HL-60/S4 treated with phorbol 12-myristate 13-acetate at 8.2 ng/mL for 4 days and 3 days (cell line): ENCODE data around the gene AHNAK2.

Experiments used
- in situ Hi-C: fragments of 300-500 bp; cut with MboI; formaldehyde crosslinking; loops from 2 replicates; pipeline ENCODE4 v1.15.0; 2022; ENCODE audit warnings: low sequenced_read_pairs

The AHNAK2 gene

DNA sequence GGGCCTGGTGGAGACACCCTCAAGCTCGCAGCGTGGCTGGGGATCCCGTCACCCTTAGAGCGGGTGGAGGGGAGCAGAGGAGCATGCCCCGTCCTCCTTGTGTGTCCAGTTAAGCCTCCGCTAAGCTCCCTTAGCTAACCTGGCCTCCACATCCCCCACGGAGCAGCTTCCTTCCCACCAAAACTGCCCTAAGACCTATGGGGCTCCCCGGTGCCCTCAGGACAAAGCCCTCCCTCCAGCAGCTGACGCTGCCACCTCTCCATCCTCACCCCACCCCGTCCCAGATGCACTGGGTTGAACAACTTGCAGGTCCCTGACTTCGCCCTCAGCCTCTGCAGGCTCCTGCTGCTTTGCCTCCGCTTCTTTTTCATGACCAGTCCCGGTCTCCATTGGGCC is 4.0 kb downstream of the AHNAK2 start:
- in situ Hi-C loops = no loop called here

- in situ Hi-C loops = no loop called here
These were observed 4.6 kb downstream of the AHNAK2 start for GRCh38 chr14:104973385-104974145.

DNA sequence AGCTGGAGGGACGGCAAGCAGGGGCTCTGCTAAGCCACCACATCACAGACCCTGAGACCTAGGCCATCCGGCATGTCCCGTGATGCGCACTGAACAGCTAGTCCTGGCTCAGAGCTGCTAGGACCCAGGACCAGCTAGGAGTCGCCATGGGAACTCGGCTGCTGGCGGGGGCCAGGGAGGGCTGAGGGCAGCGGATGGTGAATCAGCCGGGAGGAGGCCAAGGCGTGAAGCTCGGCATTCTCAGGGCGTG is 5.1 kb downstream of the AHNAK2 start:
- in situ Hi-C loops = no loop called here

DNA sequence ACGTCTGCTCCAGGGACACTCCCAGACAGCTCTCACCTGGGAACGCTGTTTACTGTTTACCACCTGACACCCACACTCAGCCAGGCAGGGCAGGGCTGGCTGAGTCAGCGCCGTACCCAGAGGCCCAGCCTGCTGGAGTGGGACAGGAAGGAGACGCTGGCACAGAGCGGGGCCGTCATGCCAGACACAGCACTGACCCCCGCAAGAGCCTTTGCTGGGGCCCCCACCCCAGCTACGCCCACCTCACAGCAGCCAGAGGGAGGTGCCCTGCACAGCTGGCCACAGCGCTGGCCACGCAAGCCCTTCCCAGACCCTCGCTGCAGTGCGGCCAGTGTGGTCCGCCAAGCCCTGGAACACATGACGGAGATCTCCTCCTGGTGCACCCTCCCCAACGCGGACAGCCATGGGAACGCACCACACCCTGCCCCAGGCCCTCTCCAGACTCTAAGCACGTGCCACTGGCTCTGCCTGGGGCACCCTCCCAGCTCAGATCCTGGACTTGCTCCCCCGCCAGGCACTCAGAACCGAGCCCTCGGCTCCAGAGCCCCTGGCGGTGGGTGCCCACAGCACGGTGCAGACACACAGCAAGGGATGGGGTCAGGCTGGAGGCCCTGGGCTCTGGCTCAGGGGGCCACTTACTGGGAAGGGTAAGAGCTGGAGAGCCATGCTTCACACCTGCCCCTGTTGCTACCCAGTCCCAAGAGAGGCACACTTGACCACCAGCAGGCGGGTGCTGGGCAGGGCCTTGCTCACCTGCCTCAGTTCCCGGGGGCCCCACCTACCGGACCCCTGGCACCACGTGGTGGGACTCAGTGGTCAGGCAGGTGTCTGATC is 5.7 kb downstream of the AHNAK2 start:
- in situ Hi-C loops = no loop called here

DNA sequence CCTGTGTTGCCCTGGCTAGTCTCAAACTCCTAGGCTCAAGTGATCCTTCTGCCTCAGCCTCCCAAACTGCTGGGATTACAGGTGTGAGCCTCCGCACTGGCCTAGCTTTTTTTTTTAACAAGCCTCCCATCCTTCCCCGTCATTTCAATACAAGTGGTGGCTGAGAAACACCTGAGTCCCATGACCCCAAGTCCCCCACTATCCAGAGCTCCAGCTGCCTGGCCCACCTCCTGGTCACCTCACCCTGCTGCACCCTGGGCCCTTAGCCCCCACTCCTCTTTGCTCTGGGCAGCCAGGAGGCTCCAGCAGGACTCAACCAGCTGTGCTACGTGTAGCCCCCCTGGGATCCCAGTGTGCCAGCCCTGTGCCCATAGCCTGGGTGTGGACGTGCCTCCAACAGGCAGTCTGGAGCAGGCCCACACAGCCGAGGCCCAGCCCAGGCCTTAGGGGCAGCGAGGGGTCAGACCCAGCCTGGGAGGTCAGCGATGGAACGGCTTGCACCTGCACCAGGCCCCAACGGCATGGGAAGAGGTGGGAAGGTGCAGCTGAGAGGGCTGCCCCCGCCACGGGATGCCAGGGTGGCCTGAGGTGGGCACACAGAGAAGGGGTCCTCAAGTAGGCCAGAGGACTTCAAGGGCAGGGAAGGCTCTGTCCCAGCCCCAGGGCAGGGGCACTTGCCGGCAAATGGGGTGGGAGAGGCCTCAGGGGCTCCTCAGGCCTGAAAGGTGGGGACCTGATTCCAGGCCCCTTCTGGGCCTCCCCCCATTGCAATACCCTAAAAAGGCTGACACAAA is 6.5 kb downstream of the AHNAK2 start:
- in situ Hi-C loops = no loop called here

DNA sequence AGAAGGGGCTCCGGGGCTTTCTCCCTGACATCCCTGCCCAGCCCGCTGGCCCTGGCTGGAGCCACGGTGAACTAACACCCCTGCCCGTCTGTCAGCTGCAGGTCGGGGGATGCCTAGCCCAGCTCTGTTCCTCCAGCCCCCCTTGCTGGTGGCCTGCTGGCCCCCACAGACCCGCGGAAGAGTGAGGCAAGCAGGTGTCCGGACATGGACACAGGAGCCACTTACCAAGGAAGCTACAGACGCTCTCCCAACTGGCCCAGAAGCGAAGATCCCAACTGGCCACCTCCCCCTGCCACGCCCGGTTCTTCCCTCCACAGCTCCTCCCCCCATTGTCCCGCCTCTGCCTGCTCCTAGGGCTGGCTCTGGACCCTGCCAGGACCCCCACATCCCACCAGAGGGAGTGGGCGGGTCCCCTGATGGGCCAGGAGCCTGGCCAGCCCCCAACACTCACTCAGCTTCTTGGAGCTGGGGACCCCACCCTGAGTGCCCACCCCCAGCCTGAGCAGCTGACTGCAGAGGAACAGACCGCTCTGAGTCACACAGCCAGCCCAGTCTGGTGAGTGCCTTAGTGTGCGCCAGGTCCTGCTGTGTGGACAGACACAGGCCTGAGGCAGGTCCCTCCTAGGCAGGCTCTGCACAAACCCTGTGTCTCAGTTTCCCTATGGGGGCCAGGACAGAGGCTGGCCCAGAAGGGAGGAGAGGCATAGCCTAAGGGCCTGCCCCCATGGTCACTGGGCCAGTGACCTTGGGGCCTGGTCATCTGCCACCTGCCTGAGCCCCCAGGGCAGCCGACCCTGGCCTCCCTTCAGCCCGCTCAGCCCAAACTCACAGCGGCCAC is 7.7 kb downstream of the AHNAK2 start:
- in situ Hi-C loops = no loop called here

- in situ Hi-C loops = no loop called here
These were observed 8.4 kb downstream of the AHNAK2 start for GRCh38 chr14:104969741-104970230.

DNA sequence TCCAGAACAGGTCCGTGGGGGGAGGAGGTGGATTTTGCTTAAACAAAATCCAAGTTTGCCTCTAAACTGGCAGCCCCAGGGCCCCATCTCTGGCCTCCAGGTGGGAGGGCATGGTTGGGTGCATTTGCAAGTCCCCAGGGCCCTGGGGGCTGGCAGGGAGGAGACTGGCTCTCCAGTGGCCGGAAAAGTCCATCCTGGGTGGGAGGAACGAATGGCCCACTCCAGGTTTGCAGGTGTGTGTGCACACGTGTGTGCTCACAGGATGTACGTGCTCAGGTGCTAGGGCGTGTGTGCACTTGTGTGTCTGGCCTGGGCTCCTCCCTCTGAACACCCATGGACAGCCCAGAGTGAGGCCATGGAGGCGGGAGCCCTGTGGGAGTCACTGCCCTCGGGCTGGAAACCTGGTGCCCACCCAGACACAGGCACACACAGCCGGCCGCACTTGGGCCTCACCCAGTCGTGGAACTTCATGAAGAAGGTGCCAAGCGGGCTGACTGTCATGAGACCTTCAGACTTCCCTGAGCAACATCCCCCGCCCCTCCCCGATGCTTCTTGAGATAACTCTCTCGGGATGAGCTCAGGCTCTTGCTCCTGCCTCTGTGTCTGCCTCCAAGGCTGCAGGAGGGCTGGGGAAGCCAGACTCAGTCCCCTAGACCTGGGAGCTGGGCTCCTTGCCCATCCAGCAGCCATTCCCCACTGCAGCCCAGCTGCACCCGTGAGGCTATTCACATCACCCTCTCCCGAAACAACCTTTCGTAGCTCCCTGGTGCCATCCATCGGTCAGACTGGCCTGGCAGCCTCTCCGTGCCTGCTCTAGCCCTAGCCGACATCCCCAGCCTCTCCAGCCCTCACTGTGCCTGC is 9.4 kb downstream of the AHNAK2 start:
- in situ Hi-C loops = no loop called here

DNA sequence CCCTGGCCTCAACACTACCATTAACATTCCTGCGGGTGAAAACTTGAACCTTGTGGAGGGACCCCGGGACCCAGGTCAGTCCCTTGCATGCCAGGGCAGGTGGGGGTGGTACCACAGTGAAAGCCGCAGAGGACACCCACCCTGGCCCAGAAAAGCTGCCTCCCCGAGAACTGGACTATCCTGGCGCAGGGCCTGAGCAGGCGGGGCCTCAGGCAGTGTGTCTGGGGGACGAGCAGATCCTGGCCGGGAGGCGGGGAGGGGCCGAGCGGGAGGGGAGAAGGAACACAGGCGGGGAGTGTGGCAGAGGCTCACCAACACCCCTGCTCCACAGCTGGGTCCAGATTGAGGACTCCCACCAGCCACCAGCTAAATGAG is 10.0 kb downstream of the AHNAK2 start:
- in situ Hi-C loops = no loop called here

DNA sequence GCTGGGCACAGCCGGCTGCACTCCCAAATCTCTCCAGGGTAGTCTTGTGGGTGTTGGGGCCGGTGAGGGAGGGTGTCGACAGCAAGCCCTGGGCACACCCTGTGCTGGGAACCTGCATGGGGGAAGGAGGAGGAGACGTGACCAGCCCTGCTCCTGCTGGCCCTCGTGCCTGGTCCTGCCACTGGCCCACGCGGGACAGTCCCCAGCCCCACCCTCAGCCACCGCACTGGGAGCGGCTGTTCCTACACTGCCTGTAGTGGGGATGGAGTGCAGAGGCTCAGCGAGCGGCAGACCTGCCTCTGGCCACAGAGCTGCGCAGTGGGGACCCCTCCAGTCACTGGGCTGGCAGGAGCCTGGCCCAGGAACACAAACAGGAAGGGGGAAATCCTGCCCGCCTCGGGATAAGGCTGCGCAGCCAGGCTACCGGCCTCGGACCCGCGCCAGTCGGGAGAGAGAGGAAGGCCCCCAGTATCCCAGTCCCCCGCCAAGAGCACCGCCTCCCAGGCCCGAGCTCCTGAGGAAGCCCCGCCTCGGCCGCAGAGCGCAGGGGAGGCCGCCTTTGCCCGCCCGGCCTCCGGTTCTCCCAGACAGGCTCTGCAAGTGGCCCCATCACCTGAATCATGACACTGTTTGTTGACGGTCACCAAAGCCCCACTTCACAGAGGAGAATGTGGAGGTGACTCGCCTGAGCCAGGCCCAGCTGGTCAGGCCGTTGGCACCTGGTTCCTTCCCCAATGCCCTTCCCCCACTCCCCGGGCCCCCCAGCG is 10.6 kb downstream of the AHNAK2 start:
- in situ Hi-C loops = no loop called here

DNA sequence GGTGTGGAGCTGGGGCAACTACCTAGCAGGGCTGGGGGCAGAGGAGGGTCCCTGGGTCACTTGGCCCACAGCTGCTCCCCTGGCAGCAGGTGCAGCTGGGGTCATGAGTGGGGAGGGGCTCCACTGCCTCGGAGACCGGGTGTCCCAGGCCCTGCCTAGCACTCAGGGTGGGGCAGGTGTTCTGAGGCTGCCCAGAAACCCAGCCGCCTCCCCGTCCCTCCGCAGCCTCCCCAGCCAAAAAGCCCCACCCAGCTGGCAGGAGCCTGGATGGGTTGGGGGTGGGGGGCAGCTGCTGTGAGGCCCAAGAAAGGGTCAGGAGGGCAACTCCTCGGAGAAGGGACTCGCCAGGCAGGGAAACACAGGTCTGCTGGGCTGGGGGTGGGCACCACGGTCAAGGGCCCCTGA is 11.2 kb downstream of the AHNAK2 start:
- in situ Hi-C loops = no loop called here

GRCh38 chr14:104966261-104966865 is 11.8 kb downstream of the AHNAK2 start:
- in situ Hi-C loops = no loop called here

GRCh38 chr14:104965561-104966231 is 12.5 kb downstream of the AHNAK2 start:
- in situ Hi-C loops = no loop called here

- in situ Hi-C loops = no loop called here
These were observed 13.6 kb downstream of the AHNAK2 start for GRCh38 chr14:104964546-104964945.

DNA sequence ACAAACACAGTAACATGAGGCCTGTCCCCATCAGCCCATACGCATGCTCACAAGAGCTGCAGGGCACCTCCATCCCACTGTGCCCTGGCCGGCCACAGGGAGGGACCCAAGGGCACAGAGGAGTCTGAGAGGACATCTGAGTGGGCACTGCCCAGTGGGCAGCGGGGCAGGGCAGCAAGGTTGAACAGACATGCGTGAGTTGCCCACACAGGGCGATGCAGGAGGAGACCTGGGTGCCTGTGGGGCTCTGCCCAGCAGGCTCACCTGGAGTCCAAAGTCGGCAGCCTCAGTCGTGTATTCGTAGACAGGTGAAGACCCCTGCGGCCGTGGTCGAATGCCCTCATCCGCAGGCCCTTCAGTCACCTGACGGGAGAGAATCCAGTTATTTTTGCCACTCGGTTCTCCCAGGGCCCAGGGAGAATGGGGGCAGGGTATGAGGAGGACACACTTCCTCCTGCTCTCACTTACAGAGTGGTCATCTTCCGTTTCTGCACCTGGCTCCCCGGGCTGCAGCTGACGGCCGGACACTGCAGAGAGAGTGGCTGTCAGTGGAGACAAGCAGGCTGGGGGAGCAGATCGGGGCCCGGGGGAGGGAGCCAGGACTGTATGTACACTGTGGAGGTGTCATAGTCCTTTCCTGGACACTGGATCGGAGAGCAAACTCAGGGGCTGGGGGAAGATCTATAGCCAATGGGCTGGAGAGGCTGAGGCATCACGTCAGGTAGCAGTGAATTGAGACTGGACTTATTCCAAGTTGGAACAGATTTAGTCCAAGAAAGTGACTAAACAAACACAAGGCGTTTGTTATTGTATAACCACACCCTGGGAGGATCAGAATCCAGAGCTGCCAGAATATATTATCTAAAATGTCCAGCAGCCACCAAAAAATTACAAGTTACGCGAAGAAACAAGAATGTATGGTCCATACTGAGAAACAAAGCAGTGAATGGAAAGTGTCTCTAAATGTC is 20.7 kb downstream of the AHNAK2 start:
- in situ Hi-C loops = no loop called here

- in situ Hi-C loops = no loop called here
These were observed 21.8 kb downstream of the AHNAK2 start for GRCh38 chr14:104956290-104956890.

DNA sequence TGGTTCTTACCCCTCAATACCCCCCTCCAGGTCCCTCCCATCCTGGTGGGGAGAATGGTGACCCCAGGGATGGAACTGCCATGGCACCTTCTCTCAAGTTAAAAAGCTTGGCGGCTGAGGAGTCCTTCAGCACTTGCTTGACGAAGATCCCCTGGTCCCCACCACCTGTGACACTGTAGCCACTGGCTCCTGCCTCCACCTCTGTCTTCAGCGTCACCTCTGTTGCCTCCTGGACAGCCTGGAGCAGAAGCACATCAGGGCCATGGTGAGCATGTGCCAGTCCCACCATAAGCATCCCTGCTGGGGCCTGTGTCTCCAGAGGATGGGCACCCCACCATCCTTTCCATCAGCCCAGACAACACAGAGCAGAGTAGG is 22.8 kb downstream of the AHNAK2 start:
- in situ Hi-C loops = no loop called here
